Brain microvascular endothelial cell (primary cell): ENCODE results near the gene RPL37A.

Source experiments
- DNase-seq: peaks from one replicate; pipeline ENCODE4 v3.0.0-alpha.2; 2020
- H3K27ac ChIP-seq: fragments of 250-450 bp; sonication (Bioruptor Pico); 2 replicates; pipeline ENCODE4 v1.5.1; 2020; ENCODE audit warnings: mild to moderate bottlenecking, moderate library complexity
- H3K27me3 ChIP-seq: fragments of 250-450 bp; sonication (Bioruptor Pico); replicated peaks from 2 replicates; pipeline ENCODE4 v1.5.1; 2020; ENCODE audit warnings: mild to moderate bottlenecking
- H3K36me3 ChIP-seq: fragments of 250-450 bp; sonication (Bioruptor Pico); replicated peaks from 2 replicates; pipeline ENCODE4 v1.5.1; 2020; ENCODE audit warnings: mild to moderate bottlenecking
- H3K4me3 ChIP-seq: 2 replicates; pipeline ENCODE4 v1.5.1; 2011; ENCODE audit warnings: low read depth, mild to moderate bottlenecking, control low read depth, low read length, moderate library complexity
- CTCF ChIP-seq: IDR thresholded peaks from 2 replicates; pipeline ENCODE4 v1.5.1; 2011; ENCODE audit warnings: low read depth, mild to moderate bottlenecking, moderate library complexity, low read length, control low read depth, inconsistent platforms; ENCODE audit errors: missing control alignments
- in situ Hi-C: cut with HindIII; loops from 2 replicates; pipeline ENCODE4 v1.10.0; 2017; ENCODE audit warnings: low sequenced_read_pairs, low pct_ligation_motif_present

Gene RPL37A

GRCh38 chr2:216498379-216499352 is at the start of gene RPL37A:
Gene RPL37A (plus strand): TSS chr2:216498844. CDS start chr2:216498875, 31 bp downstream.
- in situ Hi-C loops = no loop called here
- H3K4me3 ChIP-seq = peak within 1 kb of the TSS; percentile 93
- H3K27ac ChIP-seq = peak within 1 kb of the TSS; percentile 77
- TF ChIP-seq CTCF = no peak
- H3K27me3 ChIP-seq = no peaks in the 10 kb centered on the region
- peak; percentile 94 for DNase-seq
- peaks cover 44% of the 10 kb centered on the region for H3K36me3 ChIP-seq

- H3K36me3 ChIP-seq = peaks cover 51% of the 10 kb centered on the region
- H3K4me3 ChIP-seq = no peak overlapping the region
- in situ Hi-C loops = no loop called here
- no peaks in the 10 kb centered on the region for H3K27me3 ChIP-seq
- no peak for TF ChIP-seq CTCF
- DNase-seq = no peak
- no peak overlapping the region for H3K27ac ChIP-seq
Observed at GRCh38 chr2:216450346-216450745, 48.3 kb upstream of the RPL37A start.

GRCh38 chr2:216450784-216451183 is 47.9 kb upstream of the RPL37A start:
- no peaks in the 10 kb centered on the region for H3K27me3 ChIP-seq
- H3K4me3 ChIP-seq = no peak overlapping the region
- no peak overlapping the region for H3K27ac ChIP-seq
- no peak for DNase-seq
- H3K36me3 ChIP-seq = peaks cover 55% of the 10 kb centered on the region
- in situ Hi-C loops = no loop called here
- TF ChIP-seq CTCF = no peak

GRCh38 chr2:216453955-216454614 is 44.6 kb upstream of the RPL37A start:
- H3K36me3 ChIP-seq = peaks cover 40% of the 10 kb centered on the region
- H3K27me3 ChIP-seq = no peaks in the 10 kb centered on the region
- no peak for DNase-seq
- no peak for TF ChIP-seq CTCF
- no peak overlapping the region for H3K4me3 ChIP-seq
- in situ Hi-C loops = no loop called here
- H3K27ac ChIP-seq = no peak overlapping the region

- DNase-seq = no peak
- no peak for TF ChIP-seq CTCF
- no peaks in the 10 kb centered on the region for H3K27me3 ChIP-seq
- no peaks in the 10 kb centered on the region for H3K36me3 ChIP-seq
- in situ Hi-C loops = no loop called here
- no peak overlapping the region for H3K27ac ChIP-seq
- H3K4me3 ChIP-seq = no peak overlapping the region
Observed at GRCh38 chr2:216463148-216463547, 35.5 kb upstream of the RPL37A start.
